ENCODE data around the gene CCL25.

Gene CCL25

GRCh38 chr19:8109890-8110662 is 57.5 kb downstream of the CCL25 start:
- no peaks in the 10 kb centered on the region for H4K20me1 ChIP-seq
- H3K4me2 ChIP-seq, result no peak overlapping the region
- no peak overlapping the region for H3K4me3 ChIP-seq
- TF ChIP-seq Cebpa-rat (IDR thresholded peaks at IDR 0.05), result no peak; the same call in 1 of the 2 replicates
- no peaks in the 10 kb centered on the region; the same call in 1 of the 2 replicates for H3K9me3 ChIP-seq
- H3K4me1 ChIP-seq, result no peaks in the 10 kb centered on the region; the same call in 1 of the 2 replicates
- H3K27me3 ChIP-seq, result no peaks in the 10 kb centered on the region
- H3K27ac ChIP-seq, result no peak overlapping the region
- no peaks in the 10 kb centered on the region for H3K36me3 ChIP-seq
- no peak overlapping the region for H3K9ac ChIP-seq

GRCh38 chr19:8110931-8111330 is 58.4 kb downstream of the CCL25 start:
- H3K27ac ChIP-seq, result no peak overlapping the region
- no peak overlapping the region for H3K4me2 ChIP-seq
- no peak overlapping the region for H3K4me3 ChIP-seq
- no peaks in the 10 kb centered on the region; the same call in 1 of the 2 replicates for H3K9me3 ChIP-seq
- H3K36me3 ChIP-seq, result no peaks in the 10 kb centered on the region
- TF ChIP-seq Cebpa-rat (IDR thresholded peaks at IDR 0.05), result no peak
- H3K4me1 ChIP-seq, result no peaks in the 10 kb centered on the region; the same call in 1 of the 2 replicates
- no peaks in the 10 kb centered on the region for H4K20me1 ChIP-seq
- no peak overlapping the region for H3K9ac ChIP-seq
- H3K27me3 ChIP-seq, result no peaks in the 10 kb centered on the region

GRCh38 chr19:8111376-8111775 is 58.8 kb downstream of the CCL25 start:
- no peaks in the 10 kb centered on the region; the same call in 1 of the 2 replicates for H3K4me1 ChIP-seq
- no peaks in the 10 kb centered on the region for H4K20me1 ChIP-seq
- no peaks in the 10 kb centered on the region for H3K36me3 ChIP-seq
- H3K4me2 ChIP-seq, result no peak overlapping the region
- TF ChIP-seq Cebpa-rat (IDR thresholded peaks at IDR 0.05), result no peak
- no peak overlapping the region for H3K4me3 ChIP-seq
- no peaks in the 10 kb centered on the region for H3K27me3 ChIP-seq
- no peak overlapping the region for H3K27ac ChIP-seq
- no peak overlapping the region for H3K9ac ChIP-seq
- no peaks in the 10 kb centered on the region; the same call in 1 of the 2 replicates for H3K9me3 ChIP-seq
